K562 (cell line): ENCODE measurements around the gene TESK2. TPM values are rescaled to one million over a fixed set of nuclear protein-coding genes. Genes with fewer than 3 reads are reported as not detected.
A peak's percentile ranks its signal among the peaks of the same experiment; 100 is the strongest.

ENCODE experiments used
- BHLHE40 ChIP-seq: IDR thresholded peaks from 2 replicates; pipeline ENCODE4 v1.6.1; 2011; ENCODE audit warnings: low read length, improper control_type of control experiment
- COPS2 ChIP-seq: fragments of 450-650 bp; conservative IDR thresholded peaks from 2 replicates; pipeline ENCODE4 v1.6.1; 2016; ENCODE audit warnings: mild to moderate bottlenecking, moderate library complexity
- MEIS2 ChIP-seq: fragments of 450-650 bp; IDR thresholded peaks from 2 replicates; pipeline ENCODE4 v1.6.1; 2014; ENCODE audit warnings: mild to moderate bottlenecking; ENCODE audit not compliant: partially characterized antibody
- NCOA6 ChIP-seq: fragments of 450-650 bp; IDR thresholded peaks from 2 replicates; pipeline ENCODE4 v1.6.1; 2017; ENCODE audit warnings: mild to moderate bottlenecking
- PREB ChIP-seq: sonication (generic); formaldehyde crosslinking; IDR thresholded peaks from 2 replicates; pipeline ENCODE4 v1.8.1; 2023; ENCODE audit warnings: mild to moderate bottlenecking, missing genetic modification reagents
- RBM17 ChIP-seq: fragments of 200-400 bp; formaldehyde crosslinking; IDR thresholded peaks from 2 replicates; pipeline ENCODE4 v1.6.1; 2017; ENCODE audit warnings: low read depth, mild to moderate bottlenecking, low read length, borderline replicate concordance
- RREB1 ChIP-seq: fragments of 250-450 bp; sonication (Bioruptor Pico); IDR thresholded peaks from 2 replicates; pipeline ENCODE4 v1.4.0; 2020
- SREBF1 ChIP-seq: fragments of 150-350 bp; IDR thresholded peaks from 2 replicates; pipeline ENCODE4 v1.6.1; 2014; ENCODE audit warnings: antibody characterized with exemption, low read depth, low read length, borderline replicate concordance
- USF1 ChIP-seq: sonication (generic); formaldehyde crosslinking; IDR thresholded peaks from 2 replicates; pipeline ENCODE4 v1.9.0; 2022; ENCODE audit warnings: mild to moderate bottlenecking, missing genetic modification reagents
- ZMIZ1 ChIP-seq, 2 experiments: fragments of 150-350 bp in 1 of 2; IDR thresholded peaks; 2 replicates each; pipeline ENCODE4 v1.6.1; 2012 to 2016; ENCODE audit warnings: low read depth in 2 of 2, low read length in 2 of 2, mild to moderate bottlenecking in 1 of 2, moderate library complexity in 1 of 2
- ZSCAN32 ChIP-seq: fragments of 450-650 bp; formaldehyde crosslinking; IDR thresholded peaks from 2 replicates; pipeline ENCODE4 v1.4.0; 2020; ENCODE audit warnings: mild to moderate bottlenecking, moderate library complexity
- polyA plus RNA-seq, 8 experiments: library from polyadenylated mRNA; depleted of rRNA in 4 of 8; stranded (reverse) in 5 of 8; unstranded in 3 of 8; fragments of >200 nt; fragmentation: Nextera tagmentation in 2 of 8; fragmentation: Illumina TruSeq in 1 of 8; extraction: Ambion mirVana in 2 of 8; extraction: Trizol in 1 of 8; gene quantifications; 2 replicates each; pipeline versions ENCODE4 v1.2.1 to v1.2.3, GENCODE V29; 2011 to 2014; ENCODE audit warnings: inconsistent platforms in 1 of 8, missing spikeins in 1 of 8
- total RNA-seq, 7 experiments: library from RNA; depleted of rRNA in 6 of 7; stranded (reverse); fragments of >200 nt in 6 of 7; fragmentation: Illumina TruSeq in 2 of 7; extraction: Trizol in 2 of 7; gene quantifications; 2 replicates each; pipeline versions ENCODE4 v1.2.1 to v1.2.3, GENCODE V29; 2011 to 2021; ENCODE audit warnings: low replicate concordance in 1 of 7
- TF ChIP-seq, protein P1 (sequence below), 2 experiments: fragments of 450-650 bp; IDR thresholded peaks; 2 replicates each; pipeline ENCODE4 v1.6.1; 2018; ENCODE audit warnings: mild to moderate bottlenecking in 2 of 2, low read depth in 1 of 2; ENCODE audit not compliant: partially characterized antibody in 2 of 2

TESK2 gene
- total and polyA plus RNA-seq, 9 of the 15 experiments (the other 6 are each of a cell fraction or from before 2014, with no cell fraction given), result 1.6 to 5.3 (median 3.7) TPM

DNA sequence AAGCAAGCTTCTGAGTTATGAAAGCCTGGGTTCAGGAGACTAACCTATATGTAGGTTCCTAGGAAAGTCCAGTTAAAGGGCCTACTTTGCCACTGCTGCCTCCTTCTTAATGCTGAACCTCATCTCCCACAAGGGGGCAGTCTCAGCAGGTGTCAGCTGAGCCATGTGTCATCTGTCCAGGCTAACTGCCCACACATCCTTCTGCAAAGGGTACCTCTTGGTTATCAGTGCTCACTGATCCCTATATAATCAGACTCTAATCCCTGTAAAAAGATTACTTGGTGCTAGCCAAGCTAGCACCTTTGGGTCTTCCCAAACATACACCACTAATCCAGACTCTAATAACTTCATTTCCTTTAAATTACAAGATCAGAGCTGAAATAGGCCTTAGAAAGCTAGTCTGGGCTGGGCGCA is 21.7 kb upstream of the TESK2 start (continued):
- TF ChIP-seq RREB1 (0 out of 2 replicates have a peak, but pooled peaks have one; percentile 30), ZMIZ1 (IDR thresholded peaks at IDR 0.05; ENCODE audit: low read depth in 2 of 2, low read length in 2 of 2) (0 out of 4 replicates have a peak, but pooled peaks of 1 of the 2 experiments have one; percentile 32), BHLHE40 (0 out of 2 replicates have a peak, but pooled peaks have one; percentile 29), RBM17 (no peak), NCOA6 (no peak), USF1 (CRISPR knock-in tag) (peak; percentile 79), PREB (CRISPR knock-in tag) (no peak), COPS2 (no peak), SREBF1 (0 out of 2 replicates have a peak, but pooled peaks have one; percentile 19), MEIS2 (peak; percentile 84), ZSCAN32 (CRISPR knock-in tag) (no peak)
- TF ChIP-seq, protein P1, sequence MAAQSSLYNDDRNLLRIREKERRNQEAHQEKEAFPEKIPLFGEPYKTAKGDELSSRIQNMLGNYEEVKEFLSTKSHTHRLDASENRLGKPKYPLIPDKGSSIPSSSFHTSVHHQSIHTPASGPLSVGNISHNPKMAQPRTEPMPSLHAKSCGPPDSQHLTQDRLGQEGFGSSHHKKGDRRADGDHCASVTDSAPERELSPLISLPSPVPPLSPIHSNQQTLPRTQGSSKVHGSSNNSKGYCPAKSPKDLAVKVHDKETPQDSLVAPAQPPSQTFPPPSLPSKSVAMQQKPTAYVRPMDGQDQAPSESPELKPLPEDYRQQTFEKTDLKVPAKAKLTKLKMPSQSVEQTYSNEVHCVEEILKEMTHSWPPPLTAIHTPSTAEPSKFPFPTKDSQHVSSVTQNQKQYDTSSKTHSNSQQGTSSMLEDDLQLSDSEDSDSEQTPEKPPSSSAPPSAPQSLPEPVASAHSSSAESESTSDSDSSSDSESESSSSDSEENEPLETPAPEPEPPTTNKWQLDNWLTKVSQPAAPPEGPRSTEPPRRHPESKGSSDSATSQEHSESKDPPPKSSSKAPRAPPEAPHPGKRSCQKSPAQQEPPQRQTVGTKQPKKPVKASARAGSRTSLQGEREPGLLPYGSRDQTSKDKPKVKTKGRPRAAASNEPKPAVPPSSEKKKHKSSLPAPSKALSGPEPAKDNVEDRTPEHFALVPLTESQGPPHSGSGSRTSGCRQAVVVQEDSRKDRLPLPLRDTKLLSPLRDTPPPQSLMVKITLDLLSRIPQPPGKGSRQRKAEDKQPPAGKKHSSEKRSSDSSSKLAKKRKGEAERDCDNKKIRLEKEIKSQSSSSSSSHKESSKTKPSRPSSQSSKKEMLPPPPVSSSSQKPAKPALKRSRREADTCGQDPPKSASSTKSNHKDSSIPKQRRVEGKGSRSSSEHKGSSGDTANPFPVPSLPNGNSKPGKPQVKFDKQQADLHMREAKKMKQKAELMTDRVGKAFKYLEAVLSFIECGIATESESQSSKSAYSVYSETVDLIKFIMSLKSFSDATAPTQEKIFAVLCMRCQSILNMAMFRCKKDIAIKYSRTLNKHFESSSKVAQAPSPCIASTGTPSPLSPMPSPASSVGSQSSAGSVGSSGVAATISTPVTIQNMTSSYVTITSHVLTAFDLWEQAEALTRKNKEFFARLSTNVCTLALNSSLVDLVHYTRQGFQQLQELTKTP (IDR thresholded peaks at IDR 0.05; ENCODE audit: low read depth in 1 of 2, partially characterized antibody in 2 of 2), result peak in 1 of 2 experiments; percentile 49
